Measurements from ENCODE around the gene SH3D21.
A peak's percentile ranks its signal among the peaks of the same experiment; 100 is the strongest.

The SH3D21 gene

GRCh38 chr1:36306210-36306901 is at the start of gene SH3D21:
Gene SH3D21, plus strand, starts transcription at chr1:36306368. Its CDS starts 53 bp downstream, at chr1:36306421.
- DNase-seq = no peak

GRCh38 chr1:36256558-36257374 is 49.4 kb upstream of the SH3D21 start:
- DNase-seq = no peak

- DNase-seq = no peak
These were observed 48.8 kb upstream of the SH3D21 start for GRCh38 chr1:36257375-36257767.

- DNase-seq = no peak
These were observed 47.2 kb upstream of the SH3D21 start for GRCh38 chr1:36258960-36259344.

GRCh38 chr1:36268981-36269380 is 37.2 kb upstream of the SH3D21 start:
- no peak for DNase-seq

GRCh38 chr1:36269408-36269838 is 36.7 kb upstream of the SH3D21 start:
- no peak for DNase-seq

- no peak for DNase-seq
These were observed 33.1 kb upstream of the SH3D21 start for GRCh38 chr1:36273024-36273423.

- no peak for DNase-seq
These were observed 32.0 kb upstream of the SH3D21 start for GRCh38 chr1:36274201-36274600.

- DNase-seq = no peak
These were observed 29.5 kb upstream of the SH3D21 start for GRCh38 chr1:36276688-36277087.

- DNase-seq = no peak
These were observed 26.9 kb upstream of the SH3D21 start for GRCh38 chr1:36279110-36279788.

- DNase-seq = no peak
These were observed 26.3 kb upstream of the SH3D21 start for GRCh38 chr1:36279789-36280296.

- no peak for DNase-seq
These were observed 22.1 kb upstream of the SH3D21 start for GRCh38 chr1:36284061-36284460.

- DNase-seq = no peak
These were observed 21.7 kb upstream of the SH3D21 start for GRCh38 chr1:36284517-36284916.

GRCh38 chr1:36285443-36286101 is 20.6 kb upstream of the SH3D21 start:
- DNase-seq = peak; percentile 41

- DNase-seq = no peak
These were observed 19.4 kb upstream of the SH3D21 start for GRCh38 chr1:36286802-36287201.

GRCh38 chr1:36287595-36287994 is 18.6 kb upstream of the SH3D21 start:
- DNase-seq = no peak

- DNase-seq = no peak
These were observed 10.8 kb upstream of the SH3D21 start for GRCh38 chr1:36295390-36295789.

GRCh38 chr1:36297062-36297461 is 9.1 kb upstream of the SH3D21 start:
- no peak for DNase-seq

- no peak for DNase-seq
These were observed 7.5 kb upstream of the SH3D21 start for GRCh38 chr1:36298640-36299039.

GRCh38 chr1:36300526-36300925 is 5.6 kb upstream of the SH3D21 start:
- DNase-seq = no peak

GRCh38 chr1:36301220-36301619 is 4.9 kb upstream of the SH3D21 start:
- DNase-seq = no peak

GRCh38 chr1:36303244-36303643 is 2.9 kb upstream of the SH3D21 start:
- DNase-seq = no peak

Data from NCI-H1436 treated with DMSO at 0.1 percent for 48 hours (cell line).